HepG2 (cell line): ENCODE results near the gene NOXO1. TPM values are rescaled to one million over a fixed set of nuclear protein-coding genes. Genes with fewer than 3 reads are reported as not detected.

Experiments
- ATAC-seq: fragments of 200-7000 bp; cut with Tn5 transposase; 3 replicates; pipeline ENCODE4 v1.9.1; 2020; ENCODE audit warnings: mild to moderate bottlenecking, moderate library complexity
- BruUV-seq: library from RNA; stranded (reverse); fragments of 400-500 nt; replicated peaks from 2 replicates; lab custom pipeline; 2021; lab: Mats Ljungman, UMichigan
- CTCF ChIA-PET: fragments of 300-600 bp; formaldehyde crosslinking; extraction: SDS; loops from one replicate; lab custom pipeline; 2021; ENCODE audit warnings: low total read pairs, inconsistent platforms, low intra/inter-chr PET ratio; lab: Yijun Ruan, JAX
- POLR2A ChIA-PET: fragments of 350-600 bp; sonication (Branson Sonifier 250); formaldehyde crosslinking; loops from one replicate; lab custom pipeline; 2020; ENCODE audit warnings: antibody characterized with exemption, inconsistent platforms; lab: Yijun Ruan, JAX
- DNase-seq: peaks from one replicate; pipeline ENCODE4 v3.0.0-alpha.2; 2015; ENCODE audit warnings: low spot score
- FAIRE-seq: peaks from 3 replicates; lab custom pipeline; 2011; peaks lifted over from hg19 to GRCh38; lab: Jason Lieb, UNC
- H2AFZ ChIP-seq: one replicate; pipeline ENCODE4 v1.6.1; 2011; ENCODE audit warnings: low read length, inconsistent platforms
- H3K27ac ChIP-seq: fragments of 300-600 bp; 3 replicates; pipeline ENCODE4 v1.8.0; 2011; ENCODE audit warnings: mixed run types, mild to moderate bottlenecking, mixed read lengths, low read length, inconsistent platforms; ENCODE audit not compliant: insufficient read depth; ENCODE audit errors: extremely low read length
- H3K27me3 ChIP-seq, 2 experiments: fragments of 200-600 bp in 1 of 2; 2 replicates in 1 of 2; 3 replicates in 1 of 2; pipeline versions ENCODE4 v1.6.0 to v1.8.0; 2011; ENCODE audit warnings: low read length in 2 of 2, mild to moderate bottlenecking in 2 of 2, moderate library complexity in 2 of 2, inconsistent platforms in 1 of 2; ENCODE audit not compliant: insufficient read depth in 2 of 2, control insufficient read depth in 1 of 2
- H3K36me3 ChIP-seq, 2 experiments: fragments of 200-600 bp in 1 of 2; replicated peaks in 1 of 2; 2 replicates in 1 of 2; 3 replicates in 1 of 2; pipeline versions ENCODE4 v1.5.1 to v1.8.0; 2011; ENCODE audit warnings: low read length in 2 of 2, inconsistent platforms in 1 of 2; ENCODE audit not compliant: insufficient read depth in 2 of 2, control insufficient read depth in 1 of 2
- H3K4me1 ChIP-seq: 2 replicates; pipeline ENCODE4 v1.5.1; 2012; ENCODE audit warnings: low read length, inconsistent platforms; ENCODE audit not compliant: insufficient read depth
- H3K4me2 ChIP-seq: 2 replicates; pipeline ENCODE4 v1.6.0; 2011; ENCODE audit warnings: low read depth, low read length, inconsistent platforms
- H3K4me3 ChIP-seq, 3 experiments: fragments of 200-600 bp in 1 of 3; sonication (generic), shearing (Covaris generic) in 1 of 3; replicated peaks in 1 of 3; 2 replicates each; pipeline ENCODE4 v1.5.1; 2011 to 2016; ENCODE audit warnings: low read length in 3 of 3, inconsistent platforms in 2 of 3, low read depth in 2 of 3, mild to moderate bottlenecking in 2 of 3, control low read depth in 1 of 3, mixed read lengths in 1 of 3; ENCODE audit not compliant: insufficient read depth in 1 of 3
- H3K79me2 ChIP-seq: one replicate; pipeline ENCODE4 v1.6.1; 2011; ENCODE audit warnings: low read length, inconsistent platforms; ENCODE audit not compliant: insufficient read depth
- H3K9ac ChIP-seq: 2 replicates; pipeline ENCODE4 v1.6.0; 2011; ENCODE audit warnings: mild to moderate bottlenecking, low read depth, low read length, inconsistent platforms; ENCODE audit not compliant: insufficient read depth
- H3K9me3 ChIP-seq: 2 replicates; pipeline ENCODE4 v1.5.1; 2012; ENCODE audit warnings: mild to moderate bottlenecking, low read length
- H4K20me1 ChIP-seq: 2 replicates; pipeline ENCODE4 v1.6.0; 2011; ENCODE audit warnings: inconsistent platforms, mild to moderate bottlenecking, low read length, moderate library complexity; ENCODE audit not compliant: insufficient read depth
- HNRNPH1 ChIP-seq: fragments of 200-400 bp; formaldehyde crosslinking; optimal IDR thresholded peaks from 2 replicates; pipeline ENCODE3; 2017; ENCODE audit warnings: mild to moderate bottlenecking, low read depth, low read length
- KDM2A ChIP-seq: sonication (generic); formaldehyde crosslinking; IDR thresholded peaks from 2 replicates; pipeline ENCODE4 v1.4.0; 2020; ENCODE audit warnings: low read depth, missing genetic modification reagents, borderline replicate concordance
- POLR2G ChIP-seq: fragments of 200-400 bp; formaldehyde crosslinking; IDR thresholded peaks from 2 replicates; pipeline ENCODE4 v1.6.1; 2018; ENCODE audit warnings: mild to moderate bottlenecking, low read depth, low read length, moderate library complexity
- YY1 ChIP-seq: IDR thresholded peaks from 2 replicates; pipeline ENCODE4 v1.6.1; 2011; ENCODE audit warnings: low read length, low read depth, moderate library complexity, mild to moderate bottlenecking; ENCODE audit not compliant: insufficient read depth, insufficient replicate concordance
- ZC3H4 ChIP-seq: sonication (generic); formaldehyde crosslinking; IDR thresholded peaks from 2 replicates; pipeline ENCODE4 v1.4.0; 2020; ENCODE audit warnings: missing genetic modification reagents, borderline replicate concordance
- ZNF383 ChIP-seq: sonication (generic); formaldehyde crosslinking; IDR thresholded peaks from 2 replicates; pipeline ENCODE4 v1.4.0; 2020; ENCODE audit warnings: missing genetic modification reagents, mild to moderate bottlenecking, borderline replicate concordance
- ZNF549 ChIP-seq: sonication (generic); formaldehyde crosslinking; IDR thresholded peaks from 2 replicates; pipeline ENCODE4 v1.5.0; 2020; ENCODE audit warnings: missing genetic modification reagents
- ZNF598 ChIP-seq: sonication (generic); formaldehyde crosslinking; IDR thresholded peaks from 2 replicates; pipeline ENCODE4 v1.5.1; 2020; ENCODE audit warnings: mild to moderate bottlenecking, missing genetic modification reagents, borderline replicate concordance
- WGBS: methylation state at CpG from one replicate; pipeline ENCODE4 v1.1.6; 2017; ENCODE audit warnings: low lambda C conversion rate; 5-methylcytosine and 5-hydroxymethylcytosine counted together
- in situ Hi-C: cut with HindIII; loops from 2 replicates; pipeline ENCODE4 v1.10.0; 2017; ENCODE audit warnings: low pct_unique_long_range_greater_than_20kb; ENCODE audit not compliant: extremely low pct_ligation_motif_present
- intact Hi-C: fragments of 100-400 bp; cut with micrococcal nuclease; formaldehyde crosslinking; loops from one replicate; pipeline ENCODE4 v1.10.0; 2022; ENCODE audit not compliant: unreplicated experiment
- polyA plus RNA-seq, 8 experiments: library from polyadenylated mRNA; depleted of rRNA in 3 of 8; stranded (reverse) in 7 of 8; unstranded in 1 of 8; fragments of >200 nt; fragmentation: Illumina TruSeq in 4 of 8; extraction: Trizol in 4 of 8; gene quantifications; 2 replicates each; pipeline versions ENCODE4 v1.2.1 to v1.2.3, GENCODE V29; 2011 to 2016; ENCODE audit warnings: low read depth in 4 of 8, missing spikeins in 1 of 8, mixed read lengths in 1 of 8; ENCODE audit not compliant: insufficient read depth in 1 of 8
- total RNA-seq, 5 experiments: library from RNA; depleted of rRNA; stranded (reverse); fragments of >200 nt; fragmentation: Illumina TruSeq; extraction: Trizol; gene quantifications; 2 replicates each; pipeline ENCODE4 v1.2.3, GENCODE V29; 2016; ENCODE audit warnings: low read depth in 1 of 5
- TF ChIP-seq, protein P1 (sequence below): sonication (generic); formaldehyde crosslinking; IDR thresholded peaks from one replicate; pipeline ENCODE4 v1.5.1; 2020; ENCODE audit warnings: mild to moderate bottlenecking, missing genetic modification reagents; ENCODE audit errors: not compliant biosample characterization

Gene NOXO1
- total and polyA plus RNA-seq, 2 of the 13 experiments (the other 11 are each of a cell fraction or from before 2014, with no cell fraction given) = 0.69 to 1.4 TPM

- TF ChIP-seq ZNF383 (CRISPR knock-in tag) = no peak
- TF ChIP-seq, all 625 proteins: peak for 3
Measured at GRCh38 chr16:2004795-2005517, 23.7 kb upstream of the NOXO1 start (continued).

- H3K9ac ChIP-seq = no peak overlapping the region
- H4K20me1 ChIP-seq = peaks cover 18% of the 10 kb centered on the region; the same call in 1 of the 2 replicates
- intact Hi-C loops = no loop called here
- H3K27me3 ChIP-seq = no peaks in the 10 kb centered on the region
- peak overlapping the region; percentile 1 for H3K27ac ChIP-seq
- ATAC-seq = peak; percentile 89
- no peak overlapping the region for H2AFZ ChIP-seq
- ChIA-PET POLR2A (interaction anchor here (0.8 to 2.8 kb wide), 15 partner anchors 10 to 151 kb away, joined by 3 to 27 read pairs (median 5); partner anchors contain the start of genes GFER, NOXO1, NPW and NTHL1), CTCF (interaction anchor here (0.7 to 1.8 kb wide), 5 partner anchors 14 to 141 kb away, joined by 3 to 10 read pairs (median 5); partner anchors contain the start of genes GFER and SYNGR3)
- H3K4me2 ChIP-seq = peak overlapping the region; percentile 42
- no peaks in the 10 kb centered on the region for H3K9me3 ChIP-seq
- H3K4me1 ChIP-seq = peaks cover 42% of the 10 kb centered on the region
- no TSS peak for BruUV-seq
- H3K4me3 ChIP-seq = peak overlapping the region in 1 of 3 experiments; percentile 17; a peak in 1 of 6 replicates
- 0% methylated on average over 1 of the region's 36 CpGs for WGBS
- H3K79me2 ChIP-seq = peaks cover 42% of the 10 kb centered on the region
- peak; percentile 92 for DNase-seq
- in situ Hi-C loops = no loop called here
- FAIRE-seq = peak; percentile 92
- H3K36me3 ChIP-seq = peaks cover 24 to 44% of the 10 kb centered on the region in 2 experiments
- TF ChIP-seq ZC3H4 (CRISPR knock-in tag) (no peak), ZNF598 (CRISPR knock-in tag) (peak; percentile 46; the same call in 1 of the 2 replicates), ZNF549 (CRISPR knock-in tag) (no peak), KDM2A (peak; percentile 84), POLR2G (no peak), HNRNPH1 (peak; percentile 46), YY1 (peak; percentile 82)
- TF ChIP-seq, protein P1, sequence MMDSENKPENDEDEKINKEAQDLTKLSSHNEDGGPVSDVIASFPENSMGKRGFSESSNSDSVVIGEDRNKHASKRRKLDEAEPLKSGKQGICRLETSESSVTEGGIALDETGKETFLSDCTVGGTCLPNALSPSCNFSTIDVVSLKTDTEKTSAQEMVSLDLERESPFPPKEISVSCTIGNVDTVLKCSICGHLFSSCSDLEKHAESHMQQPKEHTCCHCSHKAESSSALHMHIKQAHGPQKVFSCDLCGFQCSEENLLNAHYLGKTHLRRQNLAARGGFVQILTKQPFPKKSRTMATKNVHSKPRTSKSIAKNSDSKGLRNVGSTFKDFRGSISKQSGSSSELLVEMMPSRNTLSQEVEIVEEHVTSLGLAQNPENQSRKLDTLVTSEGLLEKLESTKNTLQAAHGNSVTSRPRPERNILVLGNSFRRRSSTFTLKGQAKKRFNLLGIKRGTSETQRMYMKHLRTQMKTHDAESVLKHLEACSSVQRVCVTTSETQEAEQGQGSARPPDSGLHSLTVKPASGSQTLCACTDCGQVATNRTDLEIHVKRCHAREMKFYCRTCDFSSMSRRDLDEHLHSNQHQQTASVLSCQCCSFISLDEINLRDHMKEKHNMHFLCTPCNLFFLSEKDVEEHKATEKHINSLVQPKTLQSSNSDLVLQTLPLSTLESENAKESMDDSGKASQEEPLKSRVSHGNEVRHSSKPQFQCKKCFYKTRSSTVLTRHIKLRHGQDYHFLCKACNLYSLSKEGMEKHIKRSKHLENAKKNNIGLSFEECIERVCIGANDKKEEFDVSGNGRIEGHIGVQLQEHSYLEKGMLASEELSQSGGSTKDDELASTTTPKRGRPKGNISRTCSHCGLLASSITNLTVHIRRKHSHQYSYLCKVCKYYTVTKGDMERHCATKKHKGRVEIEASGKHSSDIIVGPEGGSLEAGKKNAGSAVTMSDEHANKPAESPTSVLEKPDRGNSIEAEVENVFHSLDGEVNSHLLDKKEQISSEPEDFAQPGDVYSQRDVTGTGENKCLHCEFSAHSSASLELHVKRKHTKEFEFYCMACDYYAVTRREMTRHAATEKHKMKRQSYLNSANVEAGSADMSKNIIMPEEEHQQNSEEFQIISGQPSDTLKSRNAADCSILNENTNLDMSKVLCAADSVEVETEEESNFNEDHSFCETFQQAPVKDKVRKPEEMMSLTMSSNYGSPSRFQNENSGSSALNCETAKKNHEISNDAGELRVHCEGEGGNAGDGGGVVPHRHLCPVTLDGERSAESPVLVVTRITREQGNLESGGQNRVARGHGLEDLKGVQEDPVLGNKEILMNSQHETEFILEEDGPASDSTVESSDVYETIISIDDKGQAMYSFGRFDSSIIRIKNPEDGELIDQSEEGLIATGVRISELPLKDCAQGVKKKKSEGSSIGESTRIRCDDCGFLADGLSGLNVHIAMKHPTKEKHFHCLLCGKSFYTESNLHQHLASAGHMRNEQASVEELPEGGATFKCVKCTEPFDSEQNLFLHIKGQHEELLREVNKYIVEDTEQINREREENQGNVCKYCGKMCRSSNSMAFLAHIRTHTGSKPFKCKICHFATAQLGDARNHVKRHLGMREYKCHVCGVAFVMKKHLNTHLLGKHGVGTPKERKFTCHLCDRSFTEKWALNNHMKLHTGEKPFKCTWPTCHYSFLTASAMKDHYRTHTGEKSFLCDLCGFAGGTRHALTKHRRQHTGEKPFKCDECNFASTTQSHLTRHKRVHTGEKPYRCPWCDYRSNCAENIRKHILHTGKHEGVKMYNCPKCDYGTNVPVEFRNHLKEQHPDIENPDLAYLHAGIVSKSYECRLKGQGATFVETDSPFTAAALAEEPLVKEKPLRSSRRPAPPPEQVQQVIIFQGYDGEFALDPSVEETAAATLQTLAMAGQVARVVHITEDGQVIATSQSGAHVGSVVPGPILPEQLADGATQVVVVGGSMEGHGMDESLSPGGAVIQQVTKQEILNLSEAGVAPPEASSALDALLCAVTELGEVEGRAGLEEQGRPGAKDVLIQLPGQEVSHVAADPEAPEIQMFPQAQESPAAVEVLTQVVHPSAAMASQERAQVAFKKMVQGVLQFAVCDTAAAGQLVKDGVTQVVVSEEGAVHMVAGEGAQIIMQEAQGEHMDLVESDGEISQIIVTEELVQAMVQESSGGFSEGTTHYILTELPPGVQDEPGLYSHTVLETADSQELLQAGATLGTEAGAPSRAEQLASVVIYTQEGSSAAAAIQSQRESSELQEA (CRISPR knock-in tag) = peak; percentile 56
Measured at GRCh38 chr16:2003827-2004641, 22.8 kb upstream of the NOXO1 start.
